ENCODE data around the gene PLCD3.

- TF ChIP-seq CTCF (IDR thresholded peaks at IDR 0.05) (no peak), POLR2A (IDR thresholded peaks at IDR 0.05) (no peak)
These were observed 5.4 kb upstream of the PLCD3 start for GRCh38 chr17:45137561-45138305.
